Measurements from ENCODE around the gene RNF213.

GRCh38 chr17:80246266-80246681, 14.4 kb upstream of the RNF213 start:
- no peak for TF ChIP-seq POLR2A (IDR thresholded peaks at IDR 0.05)
- TF ChIP-seq CTCF (IDR thresholded peaks at IDR 0.05), result no peak
